ENCODE data around the gene ZFAND4. TPM values are rescaled to one million over a fixed set of nuclear protein-coding genes. Genes with fewer than 3 reads are reported as not detected.

ZFAND4 gene
- total and polyA plus RNA-seq, 9 of the 15 experiments (the other 6 are each of a cell fraction or from before 2014, with no cell fraction given): 0.42 to 3.0 (median 1.5) TPM

GRCh38 chr10:45594276-45595157, 78.1 kb downstream of the ZFAND4 start (continued):
- TF ChIP-seq DEAF1 (CRISPR knock-in tag; IDR thresholded peaks at IDR 0.05) (peak; percentile 43; the same call in 1 of the 2 replicates), NKRF (IDR thresholded peaks at IDR 0.05; ENCODE audit: borderline replicate concordance) (peak; percentile 94), ZBTB33 (CRISPR knock-in tag; IDR thresholded peaks at IDR 0.05) (no peak), NCOR1 (IDR thresholded peaks at IDR 0.05) (peak; percentile 71), POLR2A (conservative IDR thresholded peaks at IDR 0.05) (peak; percentile 66), RAD51 (IDR thresholded peaks at IDR 0.05; ENCODE audit: borderline replicate concordance, low read depth) (peak; percentile 100), MLLT1 (IDR thresholded peaks at IDR 0.05) (no peak), NR4A1 (CRISPR knock-in tag; IDR thresholded peaks at IDR 0.05) (peak; percentile 61; the same call in 1 of the 2 replicates), NR4A1 (tag; IDR thresholded peaks at IDR 0.05) (no peak), ZNF551 (CRISPR knock-in tag; IDR thresholded peaks at IDR 0.05) (no peak), BMI1 (IDR thresholded peaks at IDR 0.05; ENCODE audit: low read length) (peak; percentile 93), ERF (CRISPR knock-in tag; IDR thresholded peaks at IDR 0.05) (peak; percentile 91; the same call in 1 of the 2 replicates), KDM5B (IDR thresholded peaks at IDR 0.05; ENCODE audit: insufficient replicate concordance, low read depth, low read length) (peak; percentile 82), FOXK1 (CRISPR knock-in tag; IDR thresholded peaks at IDR 0.05; ENCODE audit: borderline replicate concordance) (peak; percentile 99), TARDBP (IDR thresholded peaks at IDR 0.05) (peak; percentile 70; the same call in 1 of the 2 replicates), SREBF1 (IDR thresholded peaks at IDR 0.05; ENCODE audit: borderline replicate concordance, low read depth, low read length) (0 out of 2 replicates have a peak, but pooled peaks have one; percentile 84), MBD2 (IDR thresholded peaks at IDR 0.05; ENCODE audit: borderline replicate concordance, low read depth) (peak; percentile 76; the same call in 1 of the 2 replicates), ELF4 (CRISPR knock-in tag; IDR thresholded peaks at IDR 0.05) (0 out of 2 replicates have a peak, but pooled peaks have one; percentile 26), MCM3 (IDR thresholded peaks at IDR 0.05) (no peak)
